Stomach (tissue), 9 donors: ENCODE measurements around the gene PSD. TPM values are rescaled to one million over a fixed set of nuclear protein-coding genes. Genes with fewer than 3 reads are reported as not detected.

Experiments
- DNase-seq, 2 donors: peaks; one replicate each; pipeline versions ENCODE4 v3.0.0 to v3.0.0-alpha.2; 2013 to 2019
- H3K27ac ChIP-seq, 5 donors: fragments of 200-600 bp in 4 of 5; sonication (generic) in 4 of 5; one replicate each; pipeline ENCODE4 v1.5.1; 2013 to 2019; ENCODE audit warnings: mild to moderate bottlenecking in 1 of 5, moderate library complexity in 1 of 5
- H3K27me3 ChIP-seq, 3 donors: fragments of 200-600 bp; sonication (generic); one replicate each; pipeline ENCODE4 v1.5.1; 2017 to 2019; ENCODE audit warnings: mixed run types in 1 of 3
- H3K36me3 ChIP-seq, 4 donors: fragments of 200-600 bp; sonication (generic); 1 replicate in 3 of 4; 2 replicates in 1 of 4; pipeline ENCODE4 v1.5.1; 2016 to 2019
- H3K4me1 ChIP-seq, 4 donors: fragments of 200-600 bp; sonication (generic); one replicate each; pipeline ENCODE4 v1.5.1; 2016 to 2019
- H3K4me3 ChIP-seq, 4 donors: fragments of 200-600 bp; sonication (generic) in 3 of 4; one replicate each; pipeline ENCODE4 v1.5.1; 2016 to 2019; ENCODE audit warnings: mild to moderate bottlenecking in 1 of 4
- H3K9me3 ChIP-seq, 4 donors: fragments of 200-600 bp; sonication (generic); one replicate each; pipeline ENCODE4 v1.5.1; 2016 to 2019
- EP300 ChIP-seq: sonication (generic); formaldehyde crosslinking; IDR thresholded peaks from one replicate; pipeline ENCODE4 v1.6.1; 2017; ENCODE audit warnings: antibody characterized with exemption
- POLR2A ChIP-seq, 4 donors: fragments of 450-650 bp; IDR thresholded peaks; one replicate each; pipeline ENCODE4 v1.6.1; 2016; ENCODE audit warnings: antibody characterized with exemption in 4 of 4, control low read depth in 2 of 4, mild to moderate bottlenecking in 1 of 4, moderate library complexity in 1 of 4
- POLR2AphosphoS5 ChIP-seq, 3 donors: sonication (generic); formaldehyde crosslinking; IDR thresholded peaks; one replicate each; pipeline ENCODE4 v1.6.1; 2016; ENCODE audit warnings: antibody characterized with exemption in 3 of 3
- WGBS, 5 donors: extraction: QIAGEN DNeasy Blood & Tissue Kit in 3 of 5; methylation state at CpG; one replicate each; pipeline versions ENCODE4 v1.1.5 to v1.1.7; 2013 to 2018; 5-methylcytosine and 5-hydroxymethylcytosine counted together
- intact Hi-C: fragments of 100-400 bp; cut with DNase I; formaldehyde crosslinking; loops from one replicate; pipeline ENCODE4 v1.15.1; 2023; ENCODE audit warnings: low total_unique reads
- polyA plus RNA-seq, 3 donors: library from polyadenylated mRNA; stranded (reverse); fragments of 200-250 nt; gene quantifications; one replicate each; pipeline ENCODE4 v1.2.3, GENCODE V29; 2013
- total RNA-seq, 5 donors: library from RNA; depleted of rRNA; stranded (reverse); fragments of >200 nt; gene quantifications; one replicate each; pipeline versions ENCODE4 v1.1.0 to v1.2.3, GENCODE V29; 2014 to 2016
- TF ChIP-seq, protein P1 (sequence below), 7 experiments: fragments of 450-650 bp in 4 of 7; fragments of 200-600 bp in 3 of 7; sonication (generic) in 3 of 7; IDR thresholded peaks; one replicate each; pipeline ENCODE4 v1.5.1; 2016 to 2019; ENCODE audit warnings: antibody characterized with exemption in 7 of 7, control low read depth in 2 of 7, mild to moderate bottlenecking in 1 of 7
- donor health status: healthy with polysubstance abuse.
- donor health status: Bipolar disorder and iron deficiency.
- donor health status: healthy.

PSD gene
- total and polyA plus RNA-seq, 8 donors = 2.2 to 74.7 (median 24.5) TPM

DNA sequence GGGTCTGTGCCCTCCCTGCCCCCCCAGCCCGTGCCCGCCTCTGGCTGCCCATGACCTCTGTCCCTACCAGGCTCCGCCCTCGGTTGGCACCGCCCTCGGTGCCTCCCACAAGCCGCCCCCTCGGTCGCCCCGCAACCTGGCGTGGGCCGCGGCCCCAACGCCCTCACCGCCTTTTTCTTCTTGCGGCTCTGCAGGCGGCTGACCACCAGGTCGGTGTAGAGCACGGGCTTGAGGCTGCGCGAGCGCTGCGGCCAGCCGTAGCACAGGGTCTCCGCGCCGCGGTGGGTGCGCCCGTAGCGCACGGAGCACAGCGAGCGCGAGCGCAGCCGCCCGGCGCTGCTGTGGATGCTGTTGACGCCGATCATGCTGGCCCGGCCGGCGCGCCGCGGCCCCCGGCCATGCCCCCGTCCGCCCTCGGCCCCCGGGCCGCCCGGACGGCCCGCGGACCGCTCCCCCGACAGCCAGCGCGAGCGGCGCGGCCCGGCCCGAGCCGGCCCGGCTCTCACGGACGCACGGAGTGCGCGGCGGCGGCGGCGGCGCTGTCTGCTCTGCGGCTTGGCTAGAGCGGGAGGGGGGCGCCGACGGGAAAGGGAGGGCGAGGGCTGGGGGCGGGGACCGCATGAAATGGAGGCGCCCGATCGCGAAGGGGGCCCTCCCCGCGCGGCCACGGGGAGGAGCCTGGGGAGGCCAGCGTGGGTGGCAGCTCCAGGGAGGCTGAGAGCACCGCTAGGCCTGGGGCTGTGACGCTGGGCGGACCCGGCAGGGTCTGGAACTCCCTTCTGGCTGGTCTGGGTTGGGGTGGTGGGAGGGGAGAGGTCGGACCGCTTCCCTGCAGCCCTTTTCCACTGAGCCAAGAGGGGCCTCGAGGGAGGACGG is 9.6 kb downstream of the PSD start:
- H3K36me3 ChIP-seq = no peaks in the 10 kb centered on the region
- no peaks in the 10 kb centered on the region for H3K9me3 ChIP-seq
- 1 to 2% (median 1%) methylated on average over 16 to 100 of the region's 103 CpGs for WGBS, 5 donors
- peak overlapping the region in 4 of 5 donors; percentile 42 to 98 (median 72) for H3K27ac ChIP-seq
- peaks cover 14 to 44% (median 28%) of the 10 kb centered on the region in 4 donors for H3K4me1 ChIP-seq
- peak in 1 of 3 donors; percentile 27 for TF ChIP-seq POLR2AphosphoS5 (IDR thresholded peaks at IDR 0.05)
- no peak for TF ChIP-seq POLR2A (IDR thresholded peaks at IDR 0.05)
- TF ChIP-seq, protein P1, sequence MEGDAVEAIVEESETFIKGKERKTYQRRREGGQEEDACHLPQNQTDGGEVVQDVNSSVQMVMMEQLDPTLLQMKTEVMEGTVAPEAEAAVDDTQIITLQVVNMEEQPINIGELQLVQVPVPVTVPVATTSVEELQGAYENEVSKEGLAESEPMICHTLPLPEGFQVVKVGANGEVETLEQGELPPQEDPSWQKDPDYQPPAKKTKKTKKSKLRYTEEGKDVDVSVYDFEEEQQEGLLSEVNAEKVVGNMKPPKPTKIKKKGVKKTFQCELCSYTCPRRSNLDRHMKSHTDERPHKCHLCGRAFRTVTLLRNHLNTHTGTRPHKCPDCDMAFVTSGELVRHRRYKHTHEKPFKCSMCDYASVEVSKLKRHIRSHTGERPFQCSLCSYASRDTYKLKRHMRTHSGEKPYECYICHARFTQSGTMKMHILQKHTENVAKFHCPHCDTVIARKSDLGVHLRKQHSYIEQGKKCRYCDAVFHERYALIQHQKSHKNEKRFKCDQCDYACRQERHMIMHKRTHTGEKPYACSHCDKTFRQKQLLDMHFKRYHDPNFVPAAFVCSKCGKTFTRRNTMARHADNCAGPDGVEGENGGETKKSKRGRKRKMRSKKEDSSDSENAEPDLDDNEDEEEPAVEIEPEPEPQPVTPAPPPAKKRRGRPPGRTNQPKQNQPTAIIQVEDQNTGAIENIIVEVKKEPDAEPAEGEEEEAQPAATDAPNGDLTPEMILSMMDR (IDR thresholded peaks at IDR 0.05) = no peak
- TF ChIP-seq EP300 = no peak
- intact Hi-C loops = no loop called here
- peak in 1 of 2 donors; percentile 94 for DNase-seq
- peaks cover 14 to 79% (median 68%) of the 10 kb centered on the region in 3 donors for H3K27me3 ChIP-seq
- H3K4me3 ChIP-seq = peak overlapping the region; percentile 49 to 58 (median 55)

DNA sequence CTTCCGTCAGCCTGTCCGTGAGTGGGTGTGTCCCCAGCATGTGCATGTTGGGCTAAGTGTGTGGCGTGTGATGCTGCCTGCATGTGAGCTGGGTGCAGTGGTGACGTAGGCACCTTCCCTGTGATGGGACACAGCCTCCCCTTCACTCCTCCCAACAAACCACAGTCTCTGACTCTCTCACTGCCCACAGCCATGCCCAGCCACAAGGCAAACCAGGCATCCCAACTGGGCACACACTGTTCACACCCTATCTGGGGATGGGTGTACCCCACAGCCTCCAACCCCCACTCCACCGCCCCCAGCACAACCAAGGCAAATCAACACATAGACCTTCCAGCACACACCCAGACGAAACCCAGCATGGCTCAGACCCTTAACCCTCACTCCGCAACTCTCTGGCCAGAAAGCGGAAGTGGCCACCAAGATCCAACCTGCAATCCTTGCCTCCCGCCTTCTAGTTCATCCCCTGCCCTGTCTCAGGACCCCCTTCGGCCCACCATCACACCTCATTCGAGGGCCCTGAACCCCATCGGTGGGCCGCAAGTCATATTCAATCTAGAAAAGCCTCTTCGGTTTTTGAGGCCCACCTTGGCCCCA is 10.4 kb downstream of the PSD start:
- H3K4me3 ChIP-seq = peak overlapping the region; percentile 49 to 58 (median 55)
- H3K27me3 ChIP-seq = peaks cover 14 to 72% (median 62%) of the 10 kb centered on the region in 3 donors
- intact Hi-C loops = no loop called here
- no peaks in the 10 kb centered on the region for H3K9me3 ChIP-seq
- H3K4me1 ChIP-seq = peaks cover 14 to 50% (median 32%) of the 10 kb centered on the region in 4 donors
- WGBS, 5 donors = 53 to 65% (median 57%) methylated on average over 10 to 14 of the region's 14 CpGs
- H3K27ac ChIP-seq = peak overlapping the region in 4 of 5 donors; percentile 42 to 98 (median 72)
- DNase-seq = peak in 1 of 2 donors; percentile 75
- TF ChIP-seq EP300 (peak; percentile 94), POLR2AphosphoS5 (IDR thresholded peaks at IDR 0.05) (peak in 2 of 3 donors; percentile 45 to 56), POLR2A (IDR thresholded peaks at IDR 0.05) (no peak)
- TF ChIP-seq, protein P1 (IDR thresholded peaks at IDR 0.05) = no peak
- H3K36me3 ChIP-seq = peaks cover 0 to 3% (median 1%) of the 10 kb centered on the region in 4 donors

DNA sequence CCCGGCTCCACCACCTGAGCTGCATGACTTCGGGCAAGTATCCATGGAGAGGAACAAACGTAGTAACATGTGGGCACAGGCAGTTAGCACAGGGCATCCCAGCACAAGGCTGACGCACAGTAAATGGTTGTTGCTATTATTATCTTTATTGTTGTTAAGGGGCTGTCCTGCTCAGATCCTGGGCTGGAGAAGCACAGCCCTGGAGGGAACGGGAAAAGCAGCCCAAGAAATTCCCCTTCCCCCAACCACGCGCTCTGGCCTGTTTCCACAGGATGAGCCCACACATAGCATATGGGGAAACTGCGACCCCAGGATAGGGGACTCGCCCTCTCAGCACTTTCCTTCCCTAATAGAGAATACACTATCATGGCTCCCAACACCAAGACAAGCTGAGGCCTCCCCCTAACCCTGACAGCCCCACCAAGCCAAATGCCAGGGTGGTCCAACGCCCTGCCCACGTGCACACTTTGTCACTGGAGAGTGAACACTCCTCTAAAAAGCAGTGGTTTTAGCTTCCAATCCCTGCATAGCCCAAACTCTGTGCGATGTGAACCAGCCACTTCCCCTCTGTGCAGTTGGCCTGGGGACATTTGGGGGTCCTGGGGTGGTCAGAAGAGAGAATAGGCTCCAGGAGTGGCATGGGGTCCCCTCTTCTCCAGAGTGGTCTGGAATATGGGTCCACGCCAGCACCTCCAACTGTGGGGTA is 11.0 kb downstream of the PSD start:
- Histone ChIP-seq H3K36me3 (peaks cover 0 to 9% (median 8%) of the 10 kb centered on the region in 4 donors), H3K27ac (peak overlapping the region in 3 of 5 donors; percentile 67 to 98 (median 78)), H3K27me3 (peaks cover 14 to 65% (median 56%) of the 10 kb centered on the region in 3 donors), H3K9me3 (no peaks in the 10 kb centered on the region), H3K4me1 (peaks cover 14 to 56% (median 32%) of the 10 kb centered on the region in 4 donors), H3K4me3 (peak overlapping the region in 1 of 4 donors; percentile 55)
- WGBS, 5 donors = 70 to 80% (median 78%) methylated on average over 8 to 13 of the region's 13 CpGs
- peak in 1 of 2 donors; percentile 57 for DNase-seq
- TF ChIP-seq POLR2A (IDR thresholded peaks at IDR 0.05) (no peak), EP300 (peak; percentile 95), POLR2AphosphoS5 (IDR thresholded peaks at IDR 0.05) (peak in 2 of 3 donors; percentile 30 to 42)
- intact Hi-C loops = no loop called here

DNA sequence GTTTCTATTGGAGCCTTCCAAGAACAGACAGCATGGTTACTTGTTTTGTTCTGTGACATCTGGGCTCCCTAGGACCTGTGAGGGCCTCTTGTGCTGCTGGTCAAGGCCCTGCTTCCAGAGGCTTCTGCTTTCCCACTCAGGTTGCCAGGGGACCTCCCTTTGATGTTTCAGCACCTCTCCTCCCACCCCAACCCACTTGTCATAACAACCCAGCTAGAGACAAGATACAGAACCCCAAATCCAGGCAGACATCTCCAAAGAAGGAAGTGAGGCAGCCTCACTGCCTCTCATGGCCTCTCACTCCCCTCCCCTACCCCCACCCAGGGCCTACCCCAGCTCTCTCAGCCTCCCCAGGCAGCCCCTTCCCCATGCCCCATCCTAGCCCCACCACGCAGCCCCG is 11.8 kb downstream of the PSD start:
- Histone ChIP-seq H3K4me1 (peaks cover 14 to 61% (median 34%) of the 10 kb centered on the region in 4 donors), H3K27ac (peak overlapping the region in 3 of 5 donors; percentile 5 to 98 (median 78)), H3K4me3 (no peak overlapping the region), H3K36me3 (peaks cover 7 to 17% (median 15%) of the 10 kb centered on the region in 4 donors), H3K27me3 (peaks cover 12 to 58% (median 48%) of the 10 kb centered on the region in 3 donors), H3K9me3 (no peaks in the 10 kb centered on the region)
- peak; percentile 79 for TF ChIP-seq EP300
- TF ChIP-seq POLR2A (IDR thresholded peaks at IDR 0.05) = no peak
- TF ChIP-seq POLR2AphosphoS5 (IDR thresholded peaks at IDR 0.05) = peak in 1 of 3 donors; percentile 29
- TF ChIP-seq, protein P1 (IDR thresholded peaks at IDR 0.05) = no peak
- intact Hi-C loops = no loop called here
- DNase-seq = peak in 1 of 2 donors; percentile 64
- WGBS, 5 donors = 89 to 100% (median 94%) methylated on average over 2 of the region's 2 CpGs
